H1 (cell line): ENCODE results near the gene SULF2.

ENCODE experiments used
- CTCF ChIP-seq, 3 experiments: IDR thresholded peaks; 1 replicate in 2 of 3; 2 replicates in 1 of 3; pipeline versions ENCODE4 v1.5.1 to v1.6.1; 2011; ENCODE audit warnings: low read length in 3 of 3, mild to moderate bottlenecking in 3 of 3, inconsistent platforms in 2 of 3, low read depth in 1 of 3, moderate library complexity in 1 of 3; ENCODE audit not compliant: insufficient read depth in 1 of 3; ENCODE audit errors: control extremely low read depth in 1 of 3
- E2F6 ChIP-seq: IDR thresholded peaks from 2 replicates; pipeline ENCODE4 v1.6.1; 2012; ENCODE audit warnings: inconsistent platforms
- EGR1 ChIP-seq: IDR thresholded peaks from 2 replicates; pipeline ENCODE4 v1.6.1; 2011; ENCODE audit warnings: low read depth, low read length, borderline replicate concordance
- EZH2 ChIP-seq: fragments of 200-600 bp; sonication (generic); IDR thresholded peaks from 2 replicates; pipeline ENCODE4 v1.7.1; 2012; ENCODE audit warnings: low read depth, mild to moderate bottlenecking, moderate library complexity, low read length, inconsistent platforms; ENCODE audit not compliant: severe bottlenecking
- FOSL1 ChIP-seq: IDR thresholded peaks from 2 replicates; pipeline ENCODE4 v1.6.1; 2011; ENCODE audit warnings: mild to moderate bottlenecking, low read depth, low read length, moderate library complexity; ENCODE audit not compliant: insufficient read depth
- GABPA ChIP-seq: IDR thresholded peaks from 2 replicates; pipeline ENCODE4 v1.6.1; 2011; ENCODE audit warnings: mild to moderate bottlenecking, low read length, moderate library complexity, borderline replicate concordance; ENCODE audit not compliant: insufficient read depth
- KDM5A ChIP-seq: fragments of 200-600 bp; IDR thresholded peaks from 2 replicates; pipeline ENCODE4 v1.7.1; 2012; ENCODE audit warnings: mild to moderate bottlenecking, low read length, inconsistent platforms, mixed read lengths
- POLR2A ChIP-seq, 2 experiments: IDR thresholded peaks; 1 replicate in 1 of 2; 2 replicates in 1 of 2; pipeline ENCODE4 v1.6.1; 2011; ENCODE audit warnings: low read depth in 2 of 2, low read length in 2 of 2, mild to moderate bottlenecking in 2 of 2; ENCODE audit errors: control extremely low read depth in 1 of 2
- RNF2 ChIP-seq: fragments of 200-900, 300-1000 bp; sonication (generic); IDR thresholded peaks from 2 replicates; pipeline ENCODE4 v1.7.1; 2016; ENCODE audit warnings: borderline replicate concordance, low read depth, mild to moderate bottlenecking, antibody characterized with exemption, low read length; ENCODE audit not compliant: poor library complexity, severe bottlenecking; ENCODE audit errors: missing control alignments
- RXRA ChIP-seq: IDR thresholded peaks from 2 replicates; pipeline ENCODE4 v1.6.1; 2011; ENCODE audit warnings: low read depth, mild to moderate bottlenecking, low read length, moderate library complexity; ENCODE audit not compliant: insufficient read depth

- TF ChIP-seq GABPA (no peak), CTCF (IDR thresholded peaks at IDR 0.05; ENCODE audit: control extremely low read depth in 1 of 3, insufficient read depth in 1 of 3, low read depth in 1 of 3, low read length in 3 of 3) (peak; percentile 51 to 71 (median 65)), EZH2 (no peak), POLR2A (IDR thresholded peaks at IDR 0.05; ENCODE audit: control extremely low read depth in 1 of 2, low read depth in 2 of 2, low read length in 2 of 2) (no peak), EGR1 (no peak), RNF2 (no peak), E2F6 (peak; percentile 16; the same call in 1 of the 2 replicates), KDM5A (no peak), RXRA (no peak), FOSL1 (no peak)
Observed at GRCh38 chr20:47676219-47676721, 109.0 kb downstream of the SULF2 start.
